ENCODE results near the gene MARCHF3. TPM values are rescaled to one million over a fixed set of nuclear protein-coding genes. Genes with fewer than 3 reads are reported as not detected.
A peak's percentile ranks its signal among the peaks of the same experiment; 100 is the strongest.

Gene MARCHF3
- total RNA-seq, 2 donors from 2014 or later, result 9.3 to 12.4 TPM

DNA sequence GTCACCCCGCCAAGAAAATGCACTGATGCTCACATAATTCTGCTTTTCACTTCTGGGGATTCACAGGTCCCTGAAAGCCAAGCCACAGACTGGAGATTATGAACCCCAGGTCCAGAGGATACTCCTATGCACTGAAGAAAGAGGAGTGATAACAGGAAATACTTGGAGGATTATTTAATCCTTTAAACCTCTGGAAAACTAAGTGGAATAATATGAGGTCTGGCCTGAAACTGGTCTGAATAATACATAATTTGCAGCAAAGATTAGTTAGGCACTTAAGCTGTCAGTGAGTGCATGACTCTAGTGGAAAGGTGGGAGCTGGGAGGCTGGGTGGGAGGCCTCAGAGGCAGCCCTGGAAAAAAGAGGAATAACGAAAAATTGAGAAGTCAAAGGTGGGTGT lies 45.7 kb downstream of the MARCHF3 start:
- no peaks in the 10 kb centered on the region for H3K27me3 Mint-ChIP-seq (ENCODE audit: low read depth)
- H3K4me3 Mint-ChIP-seq, result no peak overlapping the region
- H3K36me3 Mint-ChIP-seq (ENCODE audit: insufficient read depth in 2 of 2), result peaks cover 0 to 4% of the 10 kb centered on the region in 2 donors
- H3K9me3 Mint-ChIP-seq, result no peaks in the 10 kb centered on the region
- ATAC-seq (replicated peaks in 1 of 2) (no peak), DNase-seq (no peak)
- H3K4me1 Mint-ChIP-seq (ENCODE audit: low read depth), result peaks cover 36% of the 10 kb centered on the region
- H3K27ac Mint-ChIP-seq, result no peak overlapping the region

DNA sequence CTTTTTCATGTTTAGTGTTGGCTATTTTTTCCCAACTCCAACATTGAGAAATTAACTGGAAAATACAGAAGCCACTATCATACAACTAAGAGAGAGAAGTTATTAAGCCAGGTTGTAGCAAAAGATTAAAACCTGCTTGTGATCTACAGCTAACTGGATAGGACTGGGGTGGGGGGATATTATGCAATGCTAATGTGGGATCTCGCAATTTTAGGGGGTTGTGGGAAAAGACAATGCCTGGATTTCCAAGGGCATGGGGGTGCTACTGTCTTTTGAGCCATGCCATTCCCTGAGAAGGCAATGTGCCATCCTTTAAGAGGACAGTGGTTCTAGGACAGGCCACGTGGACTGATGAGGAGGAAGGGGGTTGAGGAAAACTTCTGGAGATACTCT lies 46.5 kb downstream of the MARCHF3 start:
- no peaks in the 10 kb centered on the region for H3K9me3 Mint-ChIP-seq
- ATAC-seq (replicated peaks in 1 of 2) (no peak), DNase-seq (no peak)
- no peak overlapping the region for H3K27ac Mint-ChIP-seq
- H3K27me3 Mint-ChIP-seq (ENCODE audit: low read depth), result no peaks in the 10 kb centered on the region
- H3K36me3 Mint-ChIP-seq (ENCODE audit: insufficient read depth in 2 of 2), result peaks cover 0 to 2% of the 10 kb centered on the region in 2 donors
- no peak overlapping the region for H3K4me3 Mint-ChIP-seq
- peaks cover 36% of the 10 kb centered on the region for H3K4me1 Mint-ChIP-seq (ENCODE audit: low read depth)

DNA sequence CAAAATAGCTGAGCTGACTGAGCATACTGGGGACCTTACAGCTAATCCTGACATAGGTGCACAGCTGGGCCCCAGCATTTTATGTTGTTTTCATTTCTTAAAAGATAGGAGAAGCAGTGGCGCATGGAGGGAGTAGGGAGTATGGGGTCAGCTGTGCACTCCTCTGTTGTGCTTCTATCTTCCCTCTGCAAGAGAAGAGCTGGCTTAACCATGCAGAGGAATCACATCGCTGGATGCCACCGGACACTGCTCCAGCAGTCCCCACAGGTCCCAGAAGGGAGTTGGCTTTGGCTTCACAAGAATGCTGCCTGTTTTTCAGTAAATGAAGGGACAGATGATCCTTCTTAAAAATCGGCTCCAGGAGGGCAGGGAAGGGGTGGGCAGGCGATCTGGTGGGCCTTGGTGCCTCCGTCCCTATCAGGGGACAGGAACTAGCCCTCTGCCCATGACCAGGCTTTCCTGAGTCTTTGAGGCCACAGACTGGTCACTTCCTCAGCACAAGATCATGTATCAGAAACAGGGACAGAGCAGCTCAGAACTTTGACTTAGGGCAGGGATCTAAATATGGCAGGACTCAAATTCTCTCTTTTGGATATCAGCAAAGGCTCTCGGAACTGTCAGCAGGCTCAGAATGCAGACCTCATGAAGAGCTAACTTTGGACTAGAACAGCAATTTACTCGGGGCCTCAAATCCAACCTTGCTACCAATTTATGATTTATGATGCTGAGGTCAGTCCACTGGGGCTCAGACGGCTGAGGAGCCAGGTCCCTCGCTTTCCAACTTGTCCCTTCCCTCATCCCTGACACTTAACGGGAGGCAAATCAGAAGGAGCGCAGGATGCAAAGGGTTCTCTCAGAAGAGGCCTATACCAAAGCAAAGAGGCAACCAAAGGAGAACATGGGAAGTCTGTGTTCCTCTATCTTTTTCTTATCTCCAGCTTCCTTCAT lies 47.2 kb downstream of the MARCHF3 start:
- H3K9me3 Mint-ChIP-seq, result no peaks in the 10 kb centered on the region
- DNase-seq (no peak), ATAC-seq (replicated peaks in 1 of 2) (no peak)
- H3K4me1 Mint-ChIP-seq (ENCODE audit: low read depth), result peaks cover 32% of the 10 kb centered on the region
- no peak overlapping the region for H3K4me3 Mint-ChIP-seq
- H3K36me3 Mint-ChIP-seq (ENCODE audit: insufficient read depth in 2 of 2), result no peaks in the 10 kb centered on the region
- no peaks in the 10 kb centered on the region for H3K27me3 Mint-ChIP-seq (ENCODE audit: low read depth)
- H3K27ac Mint-ChIP-seq, result peak overlapping the region; percentile 44

DNA sequence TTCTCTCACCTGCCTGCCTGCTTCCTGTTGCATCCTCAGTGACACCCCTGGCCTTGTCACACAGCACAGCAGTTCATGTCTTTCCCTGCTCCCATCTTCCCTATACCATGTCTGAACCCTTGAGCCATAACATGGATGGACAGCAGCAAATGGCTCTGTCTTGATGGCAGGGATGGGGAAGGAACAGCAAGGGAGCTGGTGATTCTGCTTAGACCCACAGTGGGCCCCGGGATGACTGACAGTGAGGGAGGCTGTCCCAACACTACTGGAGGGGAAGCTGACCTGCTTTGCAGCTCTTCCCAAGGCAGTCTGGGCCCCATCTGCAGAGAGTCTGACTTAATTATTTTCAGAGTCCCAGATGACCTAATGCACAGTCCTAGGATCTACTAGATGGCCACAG lies 48.2 kb downstream of the MARCHF3 start:
- no peak overlapping the region for H3K4me3 Mint-ChIP-seq
- no peaks in the 10 kb centered on the region for H3K27me3 Mint-ChIP-seq (ENCODE audit: low read depth)
- peaks cover 22% of the 10 kb centered on the region for H3K4me1 Mint-ChIP-seq (ENCODE audit: low read depth)
- H3K9me3 Mint-ChIP-seq, result no peaks in the 10 kb centered on the region
- no peaks in the 10 kb centered on the region for H3K36me3 Mint-ChIP-seq (ENCODE audit: insufficient read depth in 2 of 2)
- DNase-seq (no peak), ATAC-seq (replicated peaks in 1 of 2) (no peak)
- H3K27ac Mint-ChIP-seq, result no peak overlapping the region

DNA sequence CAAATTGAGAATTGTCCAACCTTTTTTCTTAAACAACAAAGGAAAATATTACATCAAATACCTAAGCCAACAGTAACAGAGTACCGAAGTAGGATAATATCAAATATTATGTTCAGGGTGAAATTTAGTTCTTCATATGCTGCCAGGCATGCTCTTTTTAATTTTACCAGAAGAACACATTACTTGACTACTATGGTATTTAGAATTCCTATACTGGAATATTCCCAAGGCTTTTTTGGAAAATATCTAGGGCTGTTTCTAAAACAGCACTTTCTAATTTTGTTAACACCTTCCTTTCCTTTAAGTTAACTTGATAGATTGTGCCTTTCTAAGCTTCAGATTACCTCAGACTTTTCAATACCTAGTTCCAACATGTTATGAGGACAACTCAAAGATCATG lies 48.7 kb downstream of the MARCHF3 start:
- ATAC-seq (replicated peaks in 1 of 2) (no peak), DNase-seq (no peak)
- Mint-ChIP-seq H3K4me1 (ENCODE audit: low read depth) (peaks cover 18% of the 10 kb centered on the region), H3K4me3 (no peak overlapping the region), H3K27me3 (ENCODE audit: low read depth) (no peaks in the 10 kb centered on the region), H3K27ac (no peak overlapping the region), H3K36me3 (ENCODE audit: insufficient read depth in 2 of 2) (peaks cover 0 to under 1% of the 10 kb centered on the region in 2 donors), H3K9me3 (no peaks in the 10 kb centered on the region)

DNA sequence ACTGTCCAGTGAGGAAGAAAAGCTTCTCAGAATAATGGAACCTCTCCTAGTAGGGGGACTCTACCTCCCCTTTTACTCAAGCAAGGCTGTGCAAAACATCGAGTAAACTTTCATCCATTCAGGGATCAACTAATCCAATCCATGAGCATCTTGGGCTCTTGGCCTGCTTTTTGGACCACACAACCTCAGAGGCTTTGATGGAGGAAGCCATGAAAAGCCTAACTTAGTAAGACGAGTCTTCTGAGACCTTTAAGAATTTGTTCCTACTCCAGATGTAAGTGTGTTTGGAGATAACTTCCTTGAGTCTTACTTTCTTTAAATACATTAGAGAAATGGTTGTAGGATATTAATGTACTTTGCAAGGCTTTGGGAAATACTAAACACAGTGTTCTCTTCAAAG lies 49.1 kb downstream of the MARCHF3 start:
- H3K4me1 Mint-ChIP-seq (ENCODE audit: low read depth), result peaks cover 20% of the 10 kb centered on the region
- H3K4me3 Mint-ChIP-seq, result no peak overlapping the region
- H3K36me3 Mint-ChIP-seq (ENCODE audit: insufficient read depth in 2 of 2), result peaks cover 0 to 2% of the 10 kb centered on the region in 2 donors

DNA sequence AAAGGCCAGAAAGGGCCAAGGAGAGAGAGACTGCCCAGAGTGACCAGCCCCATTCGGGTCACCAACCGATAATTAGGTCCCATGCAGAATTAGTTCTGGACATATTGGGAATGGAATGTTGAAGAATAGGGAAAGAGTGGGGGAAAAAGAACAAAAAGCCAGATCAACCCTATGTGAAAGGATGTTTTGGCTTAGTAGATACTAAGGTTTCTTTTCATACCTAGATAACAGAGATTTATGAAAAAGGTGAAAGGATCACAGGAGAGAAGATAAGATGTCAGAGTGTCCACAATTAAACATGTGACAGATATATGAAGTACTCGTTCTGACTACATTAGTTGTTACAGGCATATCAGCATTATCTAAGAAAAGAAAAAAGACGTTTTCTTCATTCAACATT lies 52.1 kb downstream of the MARCHF3 start:
- H3K4me3 Mint-ChIP-seq, result no peak overlapping the region
- peaks cover 0 to 2% of the 10 kb centered on the region in 2 donors for H3K36me3 Mint-ChIP-seq (ENCODE audit: insufficient read depth in 2 of 2)
- no peaks in the 10 kb centered on the region for H3K27me3 Mint-ChIP-seq (ENCODE audit: low read depth)
- H3K9me3 Mint-ChIP-seq, result no peaks in the 10 kb centered on the region
- ATAC-seq (replicated peaks in 1 of 2) (no peak), DNase-seq (no peak)
- no peak overlapping the region for H3K27ac Mint-ChIP-seq
- H3K4me1 Mint-ChIP-seq (ENCODE audit: low read depth), result peaks cover 21% of the 10 kb centered on the region

More for the DNA sequence above, 49.1 kb downstream of the MARCHF3 start:
- Mint-ChIP-seq H3K27me3 (ENCODE audit: low read depth) (no peaks in the 10 kb centered on the region), H3K9me3 (no peaks in the 10 kb centered on the region), H3K27ac (no peak overlapping the region)
- ATAC-seq (replicated peaks in 1 of 2) (no peak), DNase-seq (no peak)

DNA sequence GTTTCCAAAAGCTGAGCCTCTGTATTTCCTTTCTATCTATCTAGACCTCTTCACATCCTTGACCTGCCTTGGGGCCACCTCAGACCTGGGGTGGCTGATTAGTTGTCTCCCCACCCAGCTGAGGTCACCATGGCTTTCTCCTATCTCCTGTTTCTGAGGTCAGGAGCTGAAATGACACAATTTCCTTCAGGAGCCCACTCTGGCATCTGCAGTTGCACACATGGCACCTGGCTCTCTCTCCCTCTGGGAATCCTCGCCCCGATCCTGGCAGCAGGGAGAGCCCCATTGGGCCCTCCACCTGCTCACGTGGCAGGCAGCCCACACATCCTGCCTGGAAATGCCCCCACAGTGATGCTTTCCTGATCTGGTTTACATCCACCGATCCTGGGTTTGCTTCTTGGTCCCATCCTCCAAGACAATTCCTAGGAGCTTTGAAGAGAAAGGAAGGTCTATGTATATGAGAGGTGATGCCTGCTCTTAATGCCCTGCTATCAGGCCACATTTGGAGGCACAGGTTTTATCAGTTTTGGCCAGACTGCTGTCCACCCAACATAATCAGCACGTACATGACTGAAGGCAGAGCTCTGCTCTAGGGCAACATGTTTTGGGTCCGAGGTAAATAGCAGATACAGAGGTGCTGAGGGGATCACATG lies 53.7 kb downstream of the MARCHF3 start:
- H3K27me3 Mint-ChIP-seq (ENCODE audit: low read depth), result no peaks in the 10 kb centered on the region
- no peak overlapping the region for H3K4me3 Mint-ChIP-seq
- H3K4me1 Mint-ChIP-seq (ENCODE audit: low read depth), result peaks cover 31% of the 10 kb centered on the region
- no peaks in the 10 kb centered on the region for H3K9me3 Mint-ChIP-seq
- no peak for DNase-seq
- ATAC-seq (replicated peaks in 1 of 2), result no peak
- no peak overlapping the region for H3K27ac Mint-ChIP-seq
- H3K36me3 Mint-ChIP-seq (ENCODE audit: insufficient read depth in 2 of 2), result peaks cover 0 to 2% of the 10 kb centered on the region in 2 donors

DNA sequence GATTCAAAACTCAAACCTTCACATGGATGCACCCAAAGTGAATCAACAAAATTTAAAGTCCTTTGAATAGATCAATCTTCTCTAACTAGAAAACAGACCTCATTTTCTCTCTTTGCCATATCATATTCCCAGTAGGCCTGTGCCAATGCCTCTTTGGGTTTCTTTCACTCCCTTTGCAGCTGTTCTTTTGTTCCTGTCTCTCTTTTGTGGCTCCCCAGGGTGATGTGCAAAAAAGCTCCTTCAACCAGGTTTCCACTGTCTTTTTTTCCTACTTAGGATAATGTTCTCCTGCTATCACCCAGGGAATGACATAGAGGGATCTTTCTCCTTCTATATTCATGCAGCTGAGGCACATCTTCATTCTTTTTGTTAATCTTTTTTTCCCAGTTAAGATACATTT lies 54.6 kb downstream of the MARCHF3 start:
- Mint-ChIP-seq H3K36me3 (ENCODE audit: insufficient read depth in 2 of 2) (peaks cover 0 to 2% of the 10 kb centered on the region in 2 donors), H3K4me1 (ENCODE audit: low read depth) (peaks cover 38% of the 10 kb centered on the region), H3K9me3 (no peaks in the 10 kb centered on the region), H3K4me3 (no peak overlapping the region), H3K27ac (peak overlapping the region; percentile 3), H3K27me3 (ENCODE audit: low read depth) (no peaks in the 10 kb centered on the region)
- DNase-seq (no peak), ATAC-seq (replicated peaks in 1 of 2) (no peak)

DNA sequence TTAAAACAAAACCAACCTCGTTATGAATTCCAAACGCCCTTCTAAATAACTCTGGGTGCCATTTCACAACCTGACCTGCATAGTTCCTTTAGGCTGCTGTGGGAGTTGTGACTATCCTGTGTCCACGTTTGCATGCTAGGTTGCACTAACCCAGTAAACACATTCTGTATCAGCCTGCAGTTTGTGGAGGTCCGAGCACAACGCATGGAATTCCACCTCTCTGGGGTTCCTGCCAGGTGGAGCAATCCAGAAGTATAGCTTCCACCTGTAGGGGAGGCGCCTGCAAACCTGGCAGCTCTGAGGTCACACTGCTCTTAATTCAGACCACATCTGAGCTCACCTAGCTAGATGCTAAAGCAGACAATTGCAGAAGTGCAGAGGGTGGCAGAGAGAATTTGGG lies 57.2 kb downstream of the MARCHF3 start:
- H3K9me3 Mint-ChIP-seq, result no peaks in the 10 kb centered on the region
- ATAC-seq (replicated peaks in 1 of 2) (peak in 1 of 2 donors; percentile 26), DNase-seq (no peak)
- peaks cover 49% of the 10 kb centered on the region for H3K4me1 Mint-ChIP-seq (ENCODE audit: low read depth)
- no peaks in the 10 kb centered on the region for H3K27me3 Mint-ChIP-seq (ENCODE audit: low read depth)
- peak overlapping the region; percentile 60 to 78 for H3K4me3 Mint-ChIP-seq
- H3K27ac Mint-ChIP-seq, result peak overlapping the region; percentile 94
- peaks cover 2 to 4% of the 10 kb centered on the region in 2 donors for H3K36me3 Mint-ChIP-seq (ENCODE audit: insufficient read depth in 2 of 2)

DNA sequence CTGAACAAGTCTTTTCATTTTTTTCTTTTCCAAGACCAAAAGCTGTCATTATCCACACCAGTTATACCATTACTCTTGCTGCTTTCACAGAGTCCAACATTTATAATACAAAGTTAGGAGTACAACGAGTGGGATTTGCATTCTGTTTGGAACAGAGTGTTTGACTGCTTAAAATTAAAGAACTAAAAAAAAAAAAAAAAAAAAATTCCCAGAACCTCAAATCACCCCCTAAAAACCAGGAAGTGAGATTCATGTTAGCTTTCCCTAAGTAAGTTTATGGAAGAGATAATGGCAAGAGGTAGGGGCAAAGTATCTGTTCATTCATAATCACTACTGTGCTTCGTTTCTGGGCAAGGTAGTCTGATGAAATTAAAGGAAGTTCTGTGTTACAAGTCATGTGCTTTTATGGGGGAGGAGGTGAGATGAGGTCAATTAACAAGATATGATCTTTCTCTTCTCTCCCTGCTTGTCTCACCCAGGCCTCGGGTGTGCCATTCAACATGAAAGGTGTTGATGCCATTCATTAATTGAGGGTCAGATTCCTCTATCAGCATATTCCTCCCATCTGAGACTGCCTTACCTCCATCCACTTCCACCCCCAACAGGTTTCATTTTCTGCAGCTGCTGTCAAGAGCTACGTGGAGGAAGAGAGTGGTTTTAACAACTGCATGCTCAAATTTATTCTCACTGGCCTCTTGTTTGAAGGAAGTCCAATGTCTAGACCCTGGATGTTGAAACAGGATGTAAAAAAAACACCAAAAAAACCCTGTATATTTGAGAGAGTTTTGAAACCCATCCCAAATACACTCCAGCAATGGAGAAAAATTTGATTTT lies 58.1 kb downstream of the MARCHF3 start:
- Mint-ChIP-seq H3K4me1 (ENCODE audit: low read depth) (peaks cover 49% of the 10 kb centered on the region), H3K9me3 (no peaks in the 10 kb centered on the region), H3K4me3 (peak overlapping the region; percentile 60 to 78), H3K27me3 (ENCODE audit: low read depth) (no peaks in the 10 kb centered on the region), H3K27ac (peak overlapping the region; percentile 94), H3K36me3 (ENCODE audit: insufficient read depth in 2 of 2) (peaks cover 2 to 4% of the 10 kb centered on the region in 2 donors)
- DNase-seq, result peak; percentile 36 to 43
- ATAC-seq (replicated peaks in 1 of 2), result peak; percentile 88 to 92

DNA sequence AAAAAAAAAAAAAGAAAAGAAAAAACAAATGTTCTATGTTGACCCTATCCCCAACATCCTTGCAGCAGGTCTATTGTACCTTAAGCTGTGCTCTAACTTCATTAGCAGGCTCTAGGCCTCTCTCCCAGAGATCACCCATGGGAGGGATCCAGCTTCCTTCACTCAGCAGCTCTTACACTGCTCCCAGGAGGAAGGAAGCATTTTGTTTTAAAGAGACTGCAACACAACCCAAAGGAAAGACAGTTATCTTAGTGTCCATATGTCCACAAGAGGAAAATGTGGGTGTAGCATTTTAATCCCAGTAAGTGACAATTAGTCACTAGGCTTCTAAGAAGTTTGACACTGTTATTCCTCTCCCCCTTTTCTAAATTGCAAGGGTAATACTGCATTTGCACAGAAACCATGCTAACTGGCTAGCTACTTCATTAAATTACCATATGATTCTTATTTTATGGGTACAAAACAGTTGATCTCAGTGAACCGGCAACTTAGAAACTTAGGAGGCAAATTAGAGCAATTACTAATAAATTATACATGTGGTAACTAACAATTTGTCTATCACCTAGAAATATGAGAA lies 58.8 kb downstream of the MARCHF3 start:
- Mint-ChIP-seq H3K4me3 (peak overlapping the region; percentile 26 to 60), H3K9me3 (no peaks in the 10 kb centered on the region), H3K4me1 (ENCODE audit: low read depth) (peaks cover 45% of the 10 kb centered on the region), H3K27me3 (ENCODE audit: low read depth) (no peaks in the 10 kb centered on the region), H3K27ac (peak overlapping the region; percentile 94), H3K36me3 (ENCODE audit: insufficient read depth in 2 of 2) (peaks cover 1 to 2% of the 10 kb centered on the region in 2 donors)
- DNase-seq (no peak), ATAC-seq (replicated peaks in 1 of 2) (peak in 1 of 2 donors; percentile 4)
